HCT116 (cell line): ENCODE data around the gene FAM131A. TPM values are rescaled to one million over a fixed set of nuclear protein-coding genes. Genes with fewer than 3 reads are reported as not detected.
A peak's percentile ranks its signal among the peaks of the same experiment; 100 is the strongest.

Source experiments
- ATAC-seq: fragments of 200-7000 bp; cut with Tn5 transposase; 2 replicates; pipeline ENCODE4 v1.9.1; 2020; ENCODE audit warnings: mild to moderate bottlenecking, moderate library complexity
- BruUV-seq: library from RNA; stranded (reverse); fragments of 400-500 nt; replicated peaks from 2 replicates; lab custom pipeline; 2021; lab: Mats Ljungman, UMichigan
- CTCF ChIA-PET: fragments of 300-600 bp; sonication (Branson Sonifier 250); formaldehyde crosslinking; loops from one replicate; lab custom pipeline; 2021; ENCODE audit warnings: antibody characterized with exemption; lab: Charles Lee
- POLR2A ChIA-PET: fragments of 300-600, 350-600 bp; sonication (Branson Sonifier 250); formaldehyde crosslinking; loops from one replicate; lab custom pipeline; 2021; ENCODE audit warnings: antibody characterized with exemption; lab: Charles Lee
- RAD21 ChIA-PET, 2 experiments: fragments of 300-600 bp; sonication (Branson Sonifier 250); formaldehyde crosslinking; loops; one replicate each; lab custom pipeline; 2023; ENCODE audit warnings: low total read pairs in 2 of 2; ENCODE audit not compliant: uncharacterized antibody in 2 of 2, unreplicated experiment in 2 of 2, low non-redundant PET in 1 of 2; lab: Charles Lee
- DNase-seq: peaks from one replicate; pipeline ENCODE4 v3.0.0-alpha.2; 2010; ENCODE audit warnings: low read depth, low spot score
- H2AFZ ChIP-seq: fragments of 200-600 bp; shearing (Covaris generic), sonication (generic); 2 replicates; pipeline ENCODE4 v1.6.1; 2017; ENCODE audit warnings: low read depth, mixed run types, mixed read lengths, antibody characterized with exemption, low read length; ENCODE audit not compliant: poor library complexity, severe bottlenecking
- H3K27ac ChIP-seq: 2 replicates; pipeline ENCODE4 v1.5.1; 2012; ENCODE audit warnings: low read depth, low read length
- H3K27me3 ChIP-seq: fragments of 200-600 bp; sonication (generic); 2 replicates; pipeline ENCODE4 v1.6.1; 2016; ENCODE audit warnings: mixed run types, low read length, mixed read lengths; ENCODE audit not compliant: insufficient read depth
- H3K36me3 ChIP-seq, 2 experiments: fragments of 200-500 bp in 1 of 2; fragments of 200-600 bp in 1 of 2; sonication (Bioruptor generic) in 1 of 2; sonication (generic) in 1 of 2; 2 replicates each; pipeline versions ENCODE4 v1.5.1 to v1.6.1; 2014 to 2016; ENCODE audit warnings: low read length in 2 of 2, inconsistent platforms in 1 of 2, mixed read lengths in 1 of 2, mixed run types in 1 of 2; ENCODE audit not compliant: insufficient read depth in 2 of 2, control insufficient read depth in 1 of 2
- H3K4me1 ChIP-seq, 2 experiments: fragments of 200-600 bp in 1 of 2; sonication (generic) in 1 of 2; 2 replicates each; pipeline versions ENCODE4 v1.5.1 to v1.6.1; 2012 to 2017; ENCODE audit warnings: low read length in 2 of 2, inconsistent platforms in 1 of 2, mild to moderate bottlenecking in 1 of 2, mixed read lengths in 1 of 2, mixed run types in 1 of 2, moderate library complexity in 1 of 2; ENCODE audit not compliant: insufficient read depth in 2 of 2, control insufficient read depth in 1 of 2
- H3K4me2 ChIP-seq: fragments of 200-600 bp; sonication (generic); 2 replicates; pipeline ENCODE4 v1.6.1; 2017; ENCODE audit warnings: mixed run types, low read length, mixed read lengths
- H3K4me3 ChIP-seq, 2 experiments: fragments of 200-600 bp in 1 of 2; sonication (generic) in 1 of 2; replicated peaks in 1 of 2; 2 replicates each; pipeline ENCODE4 v1.5.1; 2011 to 2016; ENCODE audit warnings: low read length in 2 of 2, control low read depth in 1 of 2, low read depth in 1 of 2, mild to moderate bottlenecking in 1 of 2, mixed read lengths in 1 of 2, mixed run types in 1 of 2
- H3K79me2 ChIP-seq: fragments of 200-600 bp; sonication (generic); 2 replicates; pipeline ENCODE4 v1.6.1; 2017; ENCODE audit warnings: mild to moderate bottlenecking, mixed run types, low read length, moderate library complexity, mixed read lengths; ENCODE audit not compliant: insufficient read depth
- H3K9ac ChIP-seq: fragments of 200-600 bp; sonication (generic); 2 replicates; pipeline ENCODE4 v1.6.1; 2016; ENCODE audit warnings: low read length, mixed read lengths
- H3K9me2 ChIP-seq: fragments of 200-600 bp; sonication (generic), shearing (Covaris generic); 2 replicates; pipeline ENCODE4 v1.6.1; 2017; ENCODE audit warnings: mixed run types, mild to moderate bottlenecking, moderate library complexity; ENCODE audit not compliant: insufficient read depth
- H3K9me3 ChIP-seq, 2 experiments: fragments of 200-500 bp in 1 of 2; fragments of 200-600 bp in 1 of 2; sonication (Bioruptor generic) in 1 of 2; sonication (generic) in 1 of 2; 2 replicates each; pipeline ENCODE4 v1.6.1; 2014 to 2017; ENCODE audit warnings: low read length in 2 of 2, mixed read lengths in 2 of 2, inconsistent platforms in 1 of 2, low read depth in 1 of 2, mild to moderate bottlenecking in 1 of 2, mixed run types in 1 of 2, moderate library complexity in 1 of 2; ENCODE audit not compliant: control insufficient read depth in 1 of 2, insufficient read depth in 1 of 2
- H4K20me1 ChIP-seq: fragments of 200-600 bp; sonication (generic), shearing (Covaris generic); 2 replicates; pipeline ENCODE4 v1.6.1; 2017; ENCODE audit warnings: mixed run types, mild to moderate bottlenecking, moderate library complexity; ENCODE audit not compliant: insufficient read depth
- CBX3 ChIP-seq: IDR thresholded peaks from 2 replicates; pipeline ENCODE4 v1.6.1; 2012; ENCODE audit warnings: low read depth
- EGR1 ChIP-seq: IDR thresholded peaks from 2 replicates; pipeline ENCODE4 v1.6.1; 2012; ENCODE audit warnings: low read depth
- EZH2phosphoT487 ChIP-seq: fragments of 200-600 bp; IDR thresholded peaks from 2 replicates; pipeline ENCODE4 v1.6.1; 2018; ENCODE audit warnings: antibody characterized with exemption, borderline replicate concordance
- FOSL1 ChIP-seq: IDR thresholded peaks from 2 replicates; pipeline ENCODE4 v1.6.1; 2012; ENCODE audit warnings: low read depth
- JUND ChIP-seq: IDR thresholded peaks from 2 replicates; pipeline ENCODE4 v1.6.1; 2012
- MAX ChIP-seq: IDR thresholded peaks from 2 replicates; pipeline ENCODE4 v1.6.1; 2012
- POLR2A ChIP-seq: IDR thresholded peaks from 2 replicates; pipeline ENCODE4 v1.7.0; 2011; ENCODE audit warnings: borderline replicate concordance; ENCODE audit not compliant: insufficient read depth, insufficient read length; ENCODE audit errors: extremely low read depth
- POLR2AphosphoS5 ChIP-seq: IDR thresholded peaks from 2 replicates; pipeline ENCODE4 v1.6.1; 2011; ENCODE audit warnings: mild to moderate bottlenecking, low read depth, low read length, moderate library complexity
- RAD21 ChIP-seq: IDR thresholded peaks from 2 replicates; pipeline ENCODE4 v1.6.1; 2012; ENCODE audit warnings: low read depth, mild to moderate bottlenecking
- REST ChIP-seq: IDR thresholded peaks from 2 replicates; pipeline ENCODE4 v1.6.1; 2012; ENCODE audit warnings: low read depth
- SIN3A ChIP-seq: IDR thresholded peaks from 2 replicates; pipeline ENCODE4 v1.6.1; 2012; ENCODE audit warnings: low read depth
- SRF ChIP-seq: IDR thresholded peaks from 2 replicates; pipeline ENCODE4 v1.6.1; 2012; ENCODE audit warnings: low read depth
- TCF7L2 ChIP-seq: IDR thresholded peaks from 2 replicates; pipeline ENCODE4 v1.7.0; 2011; ENCODE audit warnings: borderline replicate concordance, inconsistent platforms; ENCODE audit not compliant: insufficient read depth, insufficient read length; ENCODE audit errors: extremely low read depth
- ZNF274 ChIP-seq: fragments of 200-500 bp; sonication (Bioruptor generic); IDR thresholded peaks from 2 replicates; pipeline ENCODE4 v1.6.1; 2014; ENCODE audit warnings: mild to moderate bottlenecking, low read depth, low read length, inconsistent platforms
- intact Hi-C: fragments of 100-400 bp; cut with micrococcal nuclease; formaldehyde crosslinking; loops from 2 replicates; pipeline ENCODE4 v1.10.0; 2022
- total RNA-seq: library from RNA; stranded (reverse); gene quantifications from one replicate; pipeline ENCODE4 v1.2.1, GENCODE V29; 2021; ENCODE audit not compliant: unreplicated experiment

The FAM131A gene
- total RNA-seq, 1 experiment from 2014 or later = 17.8 TPM

GRCh38 chr3:184373422-184373821, 36.0 kb downstream of the FAM131A start:
- CTCF ChIA-PET = interaction anchor here (0.5 to 6.1 kb wide), 5 partner anchors 25 to 188 kb away, joined by 3 to 152 read pairs (median 4); partner anchors contain the start of gene EPHB3
- no peaks in the 10 kb centered on the region for H3K9me2 ChIP-seq
- RAD21 ChIA-PET = no interaction called here
- POLR2A ChIA-PET = no interaction called here
- intact Hi-C loops = loop anchor here (10.0 kb wide), 2 partner anchors 141 to 401 kb away; no protein-coding TSS in a partner anchor
- BruUV-seq = no TSS peak
- no peak overlapping the region for H2AFZ ChIP-seq
- peak overlapping the region; percentile 41 for H3K4me2 ChIP-seq
- ATAC-seq (no peak), DNase-seq (no peak)
- H3K79me2 ChIP-seq = no peaks in the 10 kb centered on the region
- no peak overlapping the region for H3K27ac ChIP-seq
- no peak overlapping the region for H3K9ac ChIP-seq
- peaks cover 5 to 31% of the 10 kb centered on the region in 2 experiments; a peak in 3 of 4 replicates for H3K4me1 ChIP-seq
- H3K9me3 ChIP-seq = no peaks in the 10 kb centered on the region
- no peak overlapping the region for H3K4me3 ChIP-seq
- H4K20me1 ChIP-seq = peaks cover 5% of the 10 kb centered on the region; the same call in 1 of the 2 replicates
- H3K36me3 ChIP-seq = peaks cover 4 to 12% of the 10 kb centered on the region in 2 experiments; a peak in 2 of 4 replicates
- no peak for TF ChIP-seq POLR2A
- H3K27me3 ChIP-seq = no peaks in the 10 kb centered on the region

- ATAC-seq (no peak), DNase-seq (no peak)
- no peaks in the 10 kb centered on the region for H3K9me3 ChIP-seq
- H3K27me3 ChIP-seq = no peaks in the 10 kb centered on the region
- ChIA-PET POLR2A (interaction anchor here (1.5 kb wide), 1 partner anchor 9 kb away, joined by 3 read pairs; no protein-coding TSS in a partner anchor), CTCF (interaction anchor here (0.9 to 6.1 kb wide), 2 partner anchors 99 to 166 kb away, joined by 3 to 152 read pairs; no protein-coding TSS in a partner anchor), RAD21 (no interaction called here)
- H2AFZ ChIP-seq = no peak overlapping the region
- no peak overlapping the region for H3K4me3 ChIP-seq
- H3K4me1 ChIP-seq = peaks cover 9 to 42% of the 10 kb centered on the region in 2 experiments; a peak in 3 of 4 replicates
- H3K4me2 ChIP-seq = no peak overlapping the region
- H3K9me2 ChIP-seq = no peaks in the 10 kb centered on the region
- H3K36me3 ChIP-seq = no peaks in the 10 kb centered on the region
- H3K79me2 ChIP-seq = no peaks in the 10 kb centered on the region
- no peak for TF ChIP-seq SRF
- TF ChIP-seq EGR1 = no peak
- TF ChIP-seq CBX3 = no peak
- no peak for TF ChIP-seq ZNF274
- TF ChIP-seq EZH2phosphoT487 = no peak
- TF ChIP-seq SIN3A = no peak
- TF ChIP-seq FOSL1 = no peak
- no peak for TF ChIP-seq JUND
- TF ChIP-seq REST = no peak
- no peak for TF ChIP-seq POLR2AphosphoS5
- no peak for TF ChIP-seq RAD21
- no peak for TF ChIP-seq MAX
- no peak for TF ChIP-seq TCF7L2
- intact Hi-C loops = loop anchor here (10.0 kb wide), 2 partner anchors 139 to 399 kb away; no protein-coding TSS in a partner anchor
- peaks cover 5% of the 10 kb centered on the region; the same call in 1 of the 2 replicates for H4K20me1 ChIP-seq
- H3K27ac ChIP-seq = no peak overlapping the region
- no peak overlapping the region for H3K9ac ChIP-seq
- no TSS peak for BruUV-seq
Measured at GRCh38 chr3:184375747-184376461, 38.5 kb downstream of the FAM131A start.
